Activated CD4-positive, CD25-positive, alpha-beta regulatory T cell treated with anti-CD3 and anti-CD28 coated beads, Interleukin-2, amount 50 U/mL, for 24 hours (primary cell): ENCODE data around the gene ATP2B1.
"Not testable (repeated sequence)": the region's sequence is repeated elsewhere in the genome, so short reads cannot be mapped to it uniquely, and the experiment has no call there.

ENCODE experiments used
- ATAC-seq, 2 donors: fragments of 150-1000 bp; cut with Tn5 transposase; one replicate each; pipeline ENCODE4 v1.10.0; 2021; ENCODE audit warnings: mild to moderate bottlenecking in 1 of 2, moderate library complexity in 1 of 2

Gene ATP2B1

DNA sequence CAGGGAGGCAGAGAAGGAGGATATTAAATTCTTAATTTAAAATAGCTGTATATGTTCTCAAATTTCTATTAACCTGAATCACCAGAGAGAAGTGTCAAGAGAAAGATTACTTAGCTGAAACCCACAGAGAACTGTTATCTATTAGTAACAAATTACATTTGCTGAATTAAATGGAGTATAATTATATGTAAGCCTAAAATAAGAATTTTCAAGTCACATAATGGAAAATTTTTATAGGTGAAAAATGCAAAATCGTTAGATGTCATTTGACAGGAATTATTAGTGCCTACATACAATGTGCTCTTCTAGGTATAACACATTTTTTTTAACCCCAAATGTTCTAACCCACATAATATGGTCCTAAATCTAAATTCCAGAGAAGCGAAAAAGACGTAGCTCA, 4.1 kb upstream of the ATP2B1 start:
- no peak for ATAC-seq

DNA sequence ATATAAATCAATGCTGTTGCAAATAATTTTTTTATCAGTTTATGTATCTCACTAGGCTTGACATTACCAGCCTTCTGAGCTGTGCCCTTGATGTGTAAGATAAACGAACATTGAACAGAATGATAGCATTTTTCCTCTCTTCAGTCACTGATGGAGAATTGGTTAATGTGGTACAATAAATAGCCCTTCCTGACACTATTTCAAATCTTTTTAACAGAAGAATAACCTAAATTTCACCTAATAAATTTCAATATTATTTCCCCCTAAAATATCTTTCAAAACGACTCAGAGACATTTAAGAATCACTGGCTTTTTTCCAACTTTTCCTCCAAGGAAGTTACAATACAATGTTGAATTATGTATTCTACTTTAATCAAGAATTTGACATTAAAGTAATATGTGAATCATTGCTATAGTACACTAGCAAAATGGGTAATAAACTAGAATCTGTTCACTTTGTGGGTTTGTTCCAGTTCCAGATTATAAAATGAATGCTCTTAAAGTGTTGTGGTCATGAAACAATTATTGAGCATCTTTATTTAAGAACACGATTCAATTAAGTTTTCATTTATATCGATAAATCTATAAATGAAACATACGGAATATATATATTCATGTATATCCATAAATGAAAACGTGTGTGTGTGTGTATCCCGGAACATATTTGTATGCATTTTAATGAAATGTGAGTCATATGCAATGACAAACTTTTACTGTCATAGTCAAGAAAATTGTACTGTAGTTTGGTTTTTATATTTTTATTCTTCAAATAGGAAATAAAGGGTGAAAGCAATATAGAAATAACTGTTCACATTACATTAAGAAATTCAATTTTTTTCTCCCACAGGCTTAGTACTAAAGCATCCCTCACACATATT, 2.5 kb upstream of the ATP2B1 start:
- no peak for ATAC-seq

DNA sequence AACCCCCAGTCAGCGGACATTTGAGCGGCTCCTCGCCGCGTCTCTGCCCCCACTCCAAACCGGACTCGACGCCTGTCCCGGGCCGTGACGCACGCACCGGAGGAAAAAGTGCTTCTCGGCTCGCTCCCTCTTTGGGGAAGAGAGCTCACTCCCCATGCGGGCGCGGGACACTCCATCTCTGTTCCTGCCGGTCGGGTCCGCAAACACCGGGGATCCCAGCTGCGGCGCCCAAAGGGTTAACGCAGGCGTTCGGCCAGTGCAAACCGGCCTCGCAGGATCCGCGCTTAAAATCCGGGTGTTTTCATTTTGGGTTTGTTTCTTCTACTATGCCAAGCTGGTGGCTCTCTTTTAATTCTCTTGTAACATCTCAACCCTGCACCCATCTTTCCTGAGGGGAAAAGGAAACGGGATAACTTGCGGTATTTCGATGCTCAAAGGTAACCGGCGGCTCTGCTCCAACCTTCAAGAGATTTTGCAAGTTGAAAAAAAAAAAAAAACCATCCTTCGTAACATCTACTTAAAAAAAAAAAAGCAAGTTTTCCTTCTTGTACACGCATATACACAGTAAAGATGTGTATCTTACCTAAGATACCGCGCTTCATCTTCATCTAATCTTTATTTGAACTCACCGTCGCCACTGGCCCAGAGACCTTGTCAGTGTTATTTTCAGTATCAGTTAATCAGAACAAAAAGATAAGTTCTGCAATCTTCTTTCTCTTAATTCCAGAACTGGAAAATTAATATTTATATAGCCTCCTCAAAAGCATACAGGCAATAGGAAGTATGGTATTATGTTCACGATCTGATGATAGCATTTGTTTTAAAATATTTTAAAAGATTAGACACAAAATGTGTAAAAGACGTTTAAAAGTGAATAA, 1.6 kb upstream of the ATP2B1 start:
- ATAC-seq: no peak

DNA sequence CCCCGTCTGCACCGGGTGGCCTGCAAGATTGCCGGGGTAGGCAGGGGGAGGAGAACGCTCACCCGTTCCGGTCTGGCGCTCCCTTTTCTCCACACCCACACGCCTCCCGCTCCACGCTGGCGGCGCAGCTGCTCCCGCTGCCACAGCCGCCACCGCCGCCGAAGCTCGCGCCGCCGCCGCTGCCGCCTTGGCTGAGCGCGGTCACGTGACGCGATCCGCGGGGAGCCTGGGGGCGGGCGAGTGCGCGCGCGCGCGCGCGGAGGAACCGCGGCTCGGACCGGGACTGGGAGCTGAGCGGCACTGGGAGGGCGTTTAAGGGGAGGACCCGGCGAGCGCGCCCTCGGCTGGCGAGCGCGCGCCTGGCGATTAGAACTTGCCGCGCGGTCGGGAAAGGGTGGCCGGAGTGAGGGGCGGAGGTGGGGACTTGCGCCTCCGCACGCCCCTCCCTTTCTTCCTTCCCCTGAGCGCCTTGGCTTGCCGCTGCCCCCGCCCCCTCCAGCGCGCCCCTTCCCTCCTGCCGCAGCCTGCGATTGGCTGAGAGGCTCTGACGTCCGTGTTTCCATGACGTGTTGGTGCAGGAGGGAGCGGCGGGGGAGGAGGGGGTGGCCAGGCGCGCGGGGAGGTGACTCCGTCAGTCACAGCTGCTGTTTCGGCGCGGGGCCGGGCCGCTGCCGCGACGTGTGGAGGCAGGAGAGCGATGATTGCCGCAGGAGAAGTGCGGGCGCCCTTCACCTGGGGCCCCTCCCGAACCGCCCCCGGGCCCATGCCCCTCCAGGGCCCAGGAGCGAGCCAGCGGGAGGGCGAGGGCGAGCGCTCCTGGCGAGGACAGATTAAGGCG, 738 bp upstream of the ATP2B1 start:
- peak; percentile 73 to 74 for ATAC-seq

DNA sequence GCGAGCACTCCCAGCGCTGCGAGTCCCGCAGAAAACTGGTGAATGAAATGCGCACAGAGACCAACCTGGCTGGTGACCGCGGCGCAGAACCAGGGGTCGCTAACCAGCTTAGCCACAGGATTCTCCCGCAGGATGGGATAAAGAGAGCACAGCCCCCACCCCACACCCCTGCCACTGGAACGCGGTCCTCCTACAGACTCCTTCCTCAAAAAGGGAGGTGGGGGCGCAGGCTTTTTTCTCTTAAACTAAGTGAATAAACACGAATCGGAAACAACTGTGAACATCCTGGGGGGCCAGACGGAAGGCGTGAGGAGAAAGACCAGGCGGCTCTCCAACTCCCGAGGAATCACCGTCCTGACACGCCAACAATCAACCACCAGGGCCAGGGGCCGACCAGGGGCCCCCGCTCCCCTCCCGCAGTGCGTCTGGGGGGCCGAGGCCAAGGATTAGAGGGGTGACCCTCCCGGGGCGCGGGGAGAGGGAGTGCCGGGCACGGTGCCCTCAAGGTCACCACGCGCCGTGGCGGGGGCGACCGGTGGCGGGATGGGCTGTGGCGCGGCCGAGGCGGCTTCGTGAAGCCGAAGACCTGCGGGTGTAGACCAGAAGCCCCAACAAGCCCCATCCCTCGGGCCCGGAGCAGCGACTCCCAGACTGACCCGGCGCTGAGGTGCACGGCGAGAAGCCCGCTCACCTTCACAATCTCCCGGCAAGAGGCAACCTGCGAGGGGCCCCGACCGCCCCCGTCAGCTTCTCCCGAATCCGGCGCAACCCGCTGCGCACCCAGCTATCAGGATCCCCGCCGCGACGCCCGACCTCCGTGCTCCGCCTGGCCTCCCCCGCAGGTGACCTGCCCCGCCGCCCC, 704 bp downstream of the ATP2B1 start:
- ATAC-seq: no peak

DNA sequence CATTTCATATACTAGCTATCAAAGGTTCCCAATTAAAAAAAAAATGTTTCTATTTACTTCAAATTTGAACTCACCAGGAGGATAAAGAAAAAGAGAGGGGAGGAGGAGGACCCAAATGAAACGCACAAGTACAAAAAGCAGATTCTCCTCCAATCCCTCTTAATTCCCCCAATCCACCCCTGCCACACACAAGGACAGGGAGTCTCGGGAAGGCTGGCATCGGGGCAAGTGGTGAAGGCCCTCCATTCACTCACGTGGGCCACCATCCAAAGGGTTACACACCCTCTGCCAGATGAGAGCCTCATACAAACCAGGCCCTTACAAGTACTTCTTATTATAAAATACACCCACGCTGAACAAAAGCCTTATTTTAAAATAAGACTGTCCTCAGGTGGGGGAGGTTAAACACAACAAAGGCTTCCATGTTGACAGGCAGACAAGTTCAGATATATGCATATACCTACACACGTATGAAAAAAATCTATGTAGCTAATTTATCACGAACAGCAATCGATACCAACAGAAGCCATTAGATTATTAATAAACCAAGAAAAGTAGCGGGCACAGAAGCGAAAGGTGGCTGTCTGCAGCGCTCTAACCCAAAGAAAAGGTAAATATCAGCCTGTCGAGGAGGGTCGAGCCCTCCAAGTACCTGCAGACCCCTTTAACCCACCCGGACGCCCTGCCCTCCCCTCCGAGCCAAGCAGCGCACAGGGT, 1.5 kb downstream of the ATP2B1 start:
- ATAC-seq: no peak

DNA sequence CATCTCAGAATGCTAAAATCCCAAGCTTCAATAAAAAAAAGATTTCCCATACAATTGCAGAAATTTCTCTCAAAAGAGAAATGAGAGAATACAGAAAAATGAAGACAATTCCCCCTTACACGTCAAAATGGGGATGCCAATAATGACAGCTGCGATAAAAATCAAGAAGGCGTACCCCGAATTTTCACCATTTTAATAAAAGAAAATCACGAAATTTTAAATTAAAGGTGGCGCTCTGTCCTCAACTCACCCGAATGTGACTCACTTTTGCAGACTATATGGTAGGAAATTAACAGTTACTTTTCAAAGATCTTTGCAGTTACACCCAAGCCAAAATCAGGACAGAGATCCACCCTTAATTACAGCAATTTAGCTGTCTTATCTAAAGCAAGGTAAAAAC, 2.1 kb downstream of the ATP2B1 start:
- ATAC-seq: no peak

DNA sequence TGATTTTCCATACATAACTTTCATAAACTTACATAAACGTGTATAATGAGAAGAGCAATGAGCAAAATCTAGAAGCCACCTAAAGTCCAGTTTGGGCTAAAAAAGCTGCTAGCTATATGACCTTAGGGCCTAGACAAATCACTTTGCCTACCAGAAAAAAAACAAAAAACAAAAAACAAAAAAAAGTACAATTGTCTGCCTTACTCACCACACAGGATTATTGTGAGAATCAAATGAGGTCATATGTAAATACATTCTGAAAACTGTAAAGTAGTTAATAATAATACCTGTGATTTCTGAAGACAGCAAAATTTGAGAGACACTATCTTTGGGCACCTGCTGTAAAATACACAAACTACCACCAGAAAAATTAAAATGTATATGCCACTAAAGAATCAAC, 4.2 kb downstream of the ATP2B1 start:
- ATAC-seq: no peak

DNA sequence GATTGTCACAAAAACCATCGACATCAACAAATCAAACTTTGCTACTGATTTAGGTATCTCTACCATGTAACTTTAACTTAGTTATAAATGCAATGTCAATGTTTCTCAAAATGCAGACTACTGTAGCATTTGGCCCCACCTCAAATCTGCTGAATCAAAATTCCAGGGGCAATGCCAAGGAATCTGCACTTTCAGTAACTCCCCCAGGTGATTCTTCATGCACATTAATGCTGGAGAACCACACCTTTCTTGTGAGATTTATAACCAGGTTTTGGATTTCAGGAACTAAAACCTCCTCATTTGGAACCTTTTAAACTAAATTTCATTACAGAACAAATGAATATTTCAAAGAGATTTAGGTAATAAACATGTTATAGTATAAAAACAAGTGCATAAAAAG, 4.9 kb downstream of the ATP2B1 start:
- ATAC-seq: no peak

DNA sequence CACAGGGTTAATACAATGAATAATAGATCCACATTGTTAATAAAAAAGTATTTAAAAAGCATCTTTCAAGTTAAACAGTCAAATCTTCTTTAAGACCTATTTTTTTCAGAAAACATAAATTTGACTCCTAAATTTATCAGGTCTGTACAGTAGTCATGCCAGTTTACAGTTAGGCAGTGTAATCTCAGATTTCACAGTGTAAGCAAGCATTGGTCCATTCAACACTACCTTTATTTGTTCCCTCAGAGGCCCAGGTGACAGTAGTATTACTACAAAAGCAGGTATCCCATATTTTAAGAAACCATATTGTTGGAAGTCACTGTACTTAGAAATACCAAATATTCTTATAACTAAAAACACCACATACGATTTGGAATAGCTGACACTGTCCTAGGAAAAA, 6.1 kb downstream of the ATP2B1 start:
- ATAC-seq: no peak

DNA sequence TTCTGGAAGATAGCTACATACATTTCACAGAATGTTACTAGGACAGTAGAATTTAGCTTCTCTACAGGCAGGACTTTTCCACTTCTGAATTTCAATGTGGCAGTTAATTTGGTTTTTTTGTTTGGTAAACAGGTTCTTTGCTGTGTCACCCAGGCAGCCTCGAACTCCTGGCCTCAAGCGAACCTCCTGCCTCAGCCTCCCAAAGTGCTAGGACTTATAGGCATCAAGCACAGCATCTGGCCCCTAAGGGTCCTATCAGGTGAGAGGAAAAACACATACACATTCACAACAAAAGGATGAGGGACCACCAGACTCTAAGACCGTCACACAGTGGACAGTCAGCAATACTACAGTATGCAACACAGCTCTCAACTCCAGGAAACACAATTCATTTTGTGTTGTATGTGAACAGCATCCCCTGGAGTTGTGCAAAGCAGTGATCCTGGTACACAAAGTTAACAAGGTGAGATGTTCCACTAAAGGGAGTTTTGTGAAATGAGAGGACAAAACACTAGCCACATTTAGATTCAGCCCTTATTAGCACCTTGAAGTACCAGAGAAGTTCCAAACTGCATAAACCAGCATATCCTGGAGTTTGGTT, 6.9 kb downstream of the ATP2B1 start:
- ATAC-seq: no peak

DNA sequence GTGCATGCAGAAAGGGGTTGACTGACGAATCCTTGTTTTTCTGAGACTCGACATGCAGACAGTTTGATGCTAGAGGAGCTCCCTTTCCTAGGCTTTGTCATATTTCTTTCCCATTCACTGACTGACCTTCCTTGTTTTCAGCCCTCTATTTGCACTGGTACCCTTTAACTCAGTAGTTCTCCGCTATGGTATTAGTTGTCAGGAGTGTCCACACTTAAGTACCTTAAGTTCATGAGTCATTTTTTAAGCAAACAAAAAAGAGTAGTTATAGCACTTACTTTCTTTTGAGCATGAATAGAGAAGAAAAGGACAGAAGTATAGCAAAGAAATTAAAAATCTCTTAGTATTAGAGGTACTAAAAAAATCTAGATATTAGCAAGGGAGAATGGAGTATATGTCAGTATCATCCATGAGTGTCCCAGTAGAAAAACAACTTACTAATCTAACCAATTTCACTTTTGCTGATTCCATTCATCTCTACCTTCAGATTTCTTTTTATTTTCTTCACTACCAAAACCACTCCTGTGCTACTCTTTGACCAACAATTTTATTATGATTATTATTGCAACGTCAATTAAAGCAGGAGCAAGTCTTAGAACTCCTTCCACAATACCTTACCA, 8.3 kb downstream of the ATP2B1 start:
- peak; percentile 35 to 45 for ATAC-seq

DNA sequence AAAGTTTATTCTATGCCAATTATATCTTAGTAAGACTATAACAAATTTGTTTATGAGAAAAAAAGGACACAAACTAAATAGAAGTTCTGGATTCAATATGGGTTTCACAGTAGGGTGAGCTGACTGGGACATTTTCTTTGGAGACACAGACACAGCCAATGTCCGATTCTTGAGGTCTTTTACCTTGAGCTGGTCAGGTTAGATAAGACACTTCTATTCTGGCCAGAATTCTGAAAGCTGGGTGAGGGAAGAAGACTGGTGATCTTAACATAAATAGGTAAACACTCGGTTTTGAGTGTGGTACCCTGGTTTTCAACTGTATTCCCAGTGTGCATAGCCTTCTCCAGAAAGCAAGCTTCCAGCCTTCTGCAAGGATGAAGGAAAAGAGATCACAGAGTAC, 10.0 kb downstream of the ATP2B1 start:
- ATAC-seq: no peak

DNA sequence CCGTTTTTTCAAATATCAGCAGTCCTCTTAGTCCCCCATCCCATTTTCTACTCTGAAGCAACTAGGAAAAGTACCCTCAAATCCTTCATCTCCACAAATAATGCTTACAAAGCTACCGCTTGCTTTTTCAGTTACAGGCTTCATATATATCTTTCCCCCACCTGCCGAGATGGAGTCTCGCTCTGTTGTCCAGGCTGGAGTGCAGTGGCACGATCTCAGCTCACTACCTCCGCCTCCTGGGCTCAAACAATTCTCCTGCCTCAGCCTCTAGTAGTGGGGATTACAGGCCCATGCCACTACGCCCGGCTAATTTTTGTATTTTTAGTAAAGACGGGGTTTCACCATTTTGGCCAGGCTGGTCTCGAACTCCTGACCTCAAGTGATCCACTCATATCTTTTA, 10.9 kb downstream of the ATP2B1 start:
- not testable (repeated sequence) for ATAC-seq

DNA sequence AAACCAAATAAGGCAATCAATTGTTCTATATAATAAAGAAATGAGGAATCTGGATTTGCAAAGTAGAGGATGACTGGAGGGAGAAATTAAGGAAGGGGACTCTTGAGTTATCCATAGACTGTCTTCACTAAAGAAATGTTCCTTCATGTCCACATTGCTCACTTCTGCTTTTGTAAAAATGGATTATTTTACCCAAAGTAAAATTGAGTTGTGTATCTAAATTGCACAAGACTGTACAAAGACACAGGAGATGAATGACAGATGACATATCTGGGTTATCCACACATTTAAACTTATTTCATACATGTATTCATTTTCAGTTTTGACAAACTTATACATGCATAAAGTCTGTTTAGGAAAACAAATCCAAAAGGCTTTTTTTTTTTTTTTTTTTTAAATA, 11.3 kb downstream of the ATP2B1 start:
- no peak for ATAC-seq

DNA sequence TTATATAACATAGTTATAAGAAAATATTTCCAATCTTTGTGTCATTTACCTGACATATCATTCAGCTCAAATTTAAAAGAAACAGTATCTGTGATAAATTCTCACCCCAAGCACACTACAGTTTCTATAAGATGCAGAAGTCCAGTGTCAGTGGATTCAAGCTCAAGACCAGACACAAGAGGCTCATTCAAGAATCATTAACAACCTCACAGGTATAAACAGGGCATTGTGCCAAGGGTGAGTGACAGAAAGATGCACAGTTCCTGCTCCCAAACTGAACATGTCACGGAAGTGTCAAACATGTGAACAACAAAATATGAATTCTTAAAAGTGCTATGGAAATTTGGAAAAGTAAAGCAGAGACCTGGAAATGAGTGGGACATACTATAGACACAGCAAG, 12.8 kb downstream of the ATP2B1 start:
- no peak for ATAC-seq

DNA sequence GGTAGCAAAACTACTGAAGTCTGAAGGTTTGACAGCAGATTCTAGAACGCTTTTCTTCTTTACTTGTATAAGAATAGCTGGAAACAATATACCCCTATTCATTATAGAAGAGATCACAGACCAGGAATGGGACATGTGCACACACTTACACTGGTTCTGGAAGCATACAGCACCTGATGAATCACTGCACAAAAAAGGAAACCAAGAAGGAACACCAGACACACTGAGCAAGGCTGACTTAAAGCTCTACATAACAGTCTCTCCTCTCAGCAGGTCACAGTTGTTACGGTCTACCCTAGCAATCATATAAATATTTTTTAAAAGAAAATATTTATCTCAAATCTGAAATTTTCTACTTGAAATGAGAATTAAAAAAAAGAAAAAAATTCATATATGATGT, 13.5 kb downstream of the ATP2B1 start:
- no peak for ATAC-seq

DNA sequence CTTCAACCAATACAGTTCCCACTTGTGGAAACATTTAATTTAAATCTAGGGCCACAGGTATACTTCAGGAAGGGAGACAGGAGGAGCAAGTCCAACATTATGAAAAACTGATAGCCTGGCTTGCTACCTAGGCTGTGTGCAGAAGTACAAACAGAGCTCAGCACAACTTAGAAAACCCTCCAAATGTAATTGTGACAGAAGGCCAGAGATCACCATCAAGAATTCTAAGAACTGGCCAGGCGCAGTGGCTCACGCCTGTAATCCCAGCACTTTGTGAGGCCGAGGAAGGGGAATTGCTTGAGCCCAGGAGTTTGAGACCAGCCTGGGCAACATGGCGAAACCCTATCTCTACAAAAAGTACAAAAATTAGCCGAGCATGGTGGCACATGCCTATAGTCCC, 14.1 kb downstream of the ATP2B1 start:
- no peak for ATAC-seq

DNA sequence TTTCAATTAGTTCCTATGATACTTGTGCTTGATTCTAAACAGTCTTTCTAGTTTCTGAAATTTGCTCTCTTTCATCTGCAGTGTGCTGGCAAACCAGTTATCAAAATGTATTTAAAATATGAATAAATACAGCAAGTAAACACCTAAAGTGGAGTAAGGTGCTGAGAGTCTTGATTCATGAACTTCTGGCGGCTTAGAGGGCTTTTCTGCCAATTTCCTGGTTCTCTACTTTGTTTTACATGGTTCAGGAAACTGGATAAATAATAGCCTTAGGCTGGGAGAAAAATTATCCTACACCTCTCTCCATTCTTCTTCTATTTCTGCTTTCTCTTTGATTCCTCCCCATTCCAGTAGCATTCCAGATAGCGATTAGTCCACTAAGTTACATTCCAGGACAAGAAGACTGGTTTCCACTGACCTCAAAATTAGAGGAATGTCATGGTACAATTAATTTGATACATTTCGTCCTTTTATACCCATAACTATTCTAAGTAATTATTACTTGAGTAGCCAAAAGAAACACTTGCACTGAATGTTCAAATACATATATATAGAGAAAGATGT, 14.9 kb downstream of the ATP2B1 start:
- ATAC-seq: no peak

DNA sequence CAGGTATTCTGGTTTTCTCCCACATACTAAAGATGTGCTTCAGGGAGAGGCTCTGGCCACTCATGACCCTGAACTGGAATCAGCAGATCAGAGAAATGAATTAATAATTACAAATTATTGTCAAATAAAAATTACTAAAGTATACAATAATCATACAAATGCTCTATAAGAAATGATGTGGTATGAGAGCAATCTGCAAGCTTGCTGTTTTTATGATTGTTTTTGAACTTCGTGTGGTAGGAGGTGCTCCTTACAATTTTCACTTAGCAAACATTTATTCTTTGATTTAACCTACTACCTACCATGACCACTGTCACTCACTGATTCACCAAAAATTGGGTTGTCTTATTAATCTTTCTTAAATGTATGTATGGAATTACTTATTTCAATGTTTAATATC, 16.2 kb downstream of the ATP2B1 start:
- no peak for ATAC-seq
